HepG2 (cell line): ENCODE results near the gene ELP2. TPM values are rescaled to one million over a fixed set of nuclear protein-coding genes. Genes with fewer than 3 reads are reported as not detected.

ENCODE experiments used
- ATAC-seq: fragments of 200-7000 bp; cut with Tn5 transposase; 3 replicates; pipeline ENCODE4 v1.9.1; 2020; ENCODE audit warnings: mild to moderate bottlenecking, moderate library complexity
- BruUV-seq: library from RNA; stranded (reverse); fragments of 400-500 nt; replicated peaks from 2 replicates; lab custom pipeline; 2021; lab: Mats Ljungman, UMichigan
- CTCF ChIA-PET: fragments of 300-600 bp; formaldehyde crosslinking; extraction: SDS; loops from one replicate; lab custom pipeline; 2021; ENCODE audit warnings: low total read pairs, inconsistent platforms, low intra/inter-chr PET ratio; lab: Yijun Ruan, JAX
- POLR2A ChIA-PET: fragments of 350-600 bp; sonication (Branson Sonifier 250); formaldehyde crosslinking; loops from one replicate; lab custom pipeline; 2020; ENCODE audit warnings: antibody characterized with exemption, inconsistent platforms; lab: Yijun Ruan, JAX
- DNase-seq: peaks from one replicate; pipeline ENCODE4 v3.0.0-alpha.2; 2015; ENCODE audit warnings: low spot score
- FAIRE-seq: peaks from 3 replicates; lab custom pipeline; 2011; peaks lifted over from hg19 to GRCh38; lab: Jason Lieb, UNC
- H2AFZ ChIP-seq: one replicate; pipeline ENCODE4 v1.6.1; 2011; ENCODE audit warnings: low read length, inconsistent platforms
- H3K27ac ChIP-seq: fragments of 300-600 bp; 3 replicates; pipeline ENCODE4 v1.8.0; 2011; ENCODE audit warnings: mixed run types, mild to moderate bottlenecking, mixed read lengths, low read length, inconsistent platforms; ENCODE audit not compliant: insufficient read depth; ENCODE audit errors: extremely low read length
- H3K27me3 ChIP-seq, 2 experiments: fragments of 200-600 bp in 1 of 2; 2 replicates in 1 of 2; 3 replicates in 1 of 2; pipeline versions ENCODE4 v1.6.0 to v1.8.0; 2011; ENCODE audit warnings: low read length in 2 of 2, mild to moderate bottlenecking in 2 of 2, moderate library complexity in 2 of 2, inconsistent platforms in 1 of 2; ENCODE audit not compliant: insufficient read depth in 2 of 2, control insufficient read depth in 1 of 2
- H3K36me3 ChIP-seq, 2 experiments: fragments of 200-600 bp in 1 of 2; replicated peaks in 1 of 2; 2 replicates in 1 of 2; 3 replicates in 1 of 2; pipeline versions ENCODE4 v1.5.1 to v1.8.0; 2011; ENCODE audit warnings: low read length in 2 of 2, inconsistent platforms in 1 of 2; ENCODE audit not compliant: insufficient read depth in 2 of 2, control insufficient read depth in 1 of 2
- H3K4me1 ChIP-seq: 2 replicates; pipeline ENCODE4 v1.5.1; 2012; ENCODE audit warnings: low read length, inconsistent platforms; ENCODE audit not compliant: insufficient read depth
- H3K4me2 ChIP-seq: 2 replicates; pipeline ENCODE4 v1.6.0; 2011; ENCODE audit warnings: low read depth, low read length, inconsistent platforms
- H3K4me3 ChIP-seq, 3 experiments: fragments of 200-600 bp in 1 of 3; sonication (generic), shearing (Covaris generic) in 1 of 3; replicated peaks in 1 of 3; 2 replicates each; pipeline ENCODE4 v1.5.1; 2011 to 2016; ENCODE audit warnings: low read length in 3 of 3, inconsistent platforms in 2 of 3, low read depth in 2 of 3, mild to moderate bottlenecking in 2 of 3, control low read depth in 1 of 3, mixed read lengths in 1 of 3; ENCODE audit not compliant: insufficient read depth in 1 of 3
- H3K79me2 ChIP-seq: one replicate; pipeline ENCODE4 v1.6.1; 2011; ENCODE audit warnings: low read length, inconsistent platforms; ENCODE audit not compliant: insufficient read depth
- H3K9ac ChIP-seq: 2 replicates; pipeline ENCODE4 v1.6.0; 2011; ENCODE audit warnings: mild to moderate bottlenecking, low read depth, low read length, inconsistent platforms; ENCODE audit not compliant: insufficient read depth
- H3K9me3 ChIP-seq: 2 replicates; pipeline ENCODE4 v1.5.1; 2012; ENCODE audit warnings: mild to moderate bottlenecking, low read length
- H4K20me1 ChIP-seq: 2 replicates; pipeline ENCODE4 v1.6.0; 2011; ENCODE audit warnings: inconsistent platforms, mild to moderate bottlenecking, low read length, moderate library complexity; ENCODE audit not compliant: insufficient read depth
- GABPB1 ChIP-seq: IDR thresholded peaks from 2 replicates; pipeline ENCODE4 v1.6.1; 2016; ENCODE audit warnings: mild to moderate bottlenecking, missing genetic modification reagents, moderate library complexity, missing compliant biosample characterization
- GTF2F1 ChIP-seq: fragments of 150-350 bp; IDR thresholded peaks from 2 replicates; pipeline ENCODE4 v1.6.1; 2014; ENCODE audit warnings: low read length
- NFYB ChIP-seq: sonication (generic); formaldehyde crosslinking; IDR thresholded peaks from 2 replicates; pipeline ENCODE4 v1.4.0; 2020; ENCODE audit warnings: missing genetic modification reagents
- RFX5 ChIP-seq: IDR thresholded peaks from 2 replicates; pipeline ENCODE4 v1.6.1; 2011; ENCODE audit warnings: low read depth, low read length, improper control_type of control experiment
- SRF ChIP-seq: IDR thresholded peaks from 2 replicates; pipeline ENCODE4 v1.6.1; 2011; ENCODE audit warnings: mild to moderate bottlenecking, low read depth, low read length, moderate library complexity
- WGBS: methylation state at CpG from one replicate; pipeline ENCODE4 v1.1.6; 2017; ENCODE audit warnings: low lambda C conversion rate; 5-methylcytosine and 5-hydroxymethylcytosine counted together
- in situ Hi-C: cut with HindIII; loops from 2 replicates; pipeline ENCODE4 v1.10.0; 2017; ENCODE audit warnings: low pct_unique_long_range_greater_than_20kb; ENCODE audit not compliant: extremely low pct_ligation_motif_present
- intact Hi-C: fragments of 100-400 bp; cut with micrococcal nuclease; formaldehyde crosslinking; loops from one replicate; pipeline ENCODE4 v1.10.0; 2022; ENCODE audit not compliant: unreplicated experiment
- polyA plus RNA-seq, 8 experiments: library from polyadenylated mRNA; depleted of rRNA in 3 of 8; stranded (reverse) in 7 of 8; unstranded in 1 of 8; fragments of >200 nt; fragmentation: Illumina TruSeq in 4 of 8; extraction: Trizol in 4 of 8; gene quantifications; 2 replicates each; pipeline versions ENCODE4 v1.2.1 to v1.2.3, GENCODE V29; 2011 to 2016; ENCODE audit warnings: low read depth in 4 of 8, missing spikeins in 1 of 8, mixed read lengths in 1 of 8; ENCODE audit not compliant: insufficient read depth in 1 of 8
- total RNA-seq, 5 experiments: library from RNA; depleted of rRNA; stranded (reverse); fragments of >200 nt; fragmentation: Illumina TruSeq; extraction: Trizol; gene quantifications; 2 replicates each; pipeline ENCODE4 v1.2.3, GENCODE V29; 2016; ENCODE audit warnings: low read depth in 1 of 5
- TF ChIP-seq, protein P1 (sequence below): sonication (generic); formaldehyde crosslinking; IDR thresholded peaks from 2 replicates; pipeline ENCODE4 v1.4.0; 2020; ENCODE audit warnings: mild to moderate bottlenecking, missing genetic modification reagents, borderline replicate concordance
- TF ChIP-seq, protein P2 (sequence below): sonication (generic); formaldehyde crosslinking; IDR thresholded peaks from 2 replicates; pipeline ENCODE4 v1.5.1; 2020; ENCODE audit warnings: mild to moderate bottlenecking, missing genetic modification reagents, moderate library complexity

The ELP2 gene
- total and polyA plus RNA-seq, 2 of the 13 experiments (the other 11 are each of a cell fraction or from before 2014, with no cell fraction given), result 98.7 to 100 TPM

DNA sequence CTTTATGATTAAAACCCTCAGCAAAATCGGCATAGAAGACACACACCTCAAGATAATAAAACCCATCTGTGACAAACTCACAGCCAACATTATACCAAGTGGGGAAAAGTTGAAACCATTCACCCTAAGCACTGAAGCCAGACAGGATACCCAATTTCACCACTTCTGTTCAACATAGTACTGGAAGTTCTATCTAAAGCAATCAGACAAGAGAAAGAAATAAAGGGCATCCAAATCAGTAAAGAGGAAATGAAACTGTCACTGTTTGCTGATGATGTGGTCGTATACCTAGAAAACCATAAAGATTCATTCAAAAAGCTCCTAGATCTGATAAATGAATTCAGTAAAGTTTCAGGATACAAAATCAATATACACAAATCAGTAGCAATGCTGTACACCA is 46.0 kb upstream of the ELP2 start (continued):
- TF ChIP-seq, protein P1, sequence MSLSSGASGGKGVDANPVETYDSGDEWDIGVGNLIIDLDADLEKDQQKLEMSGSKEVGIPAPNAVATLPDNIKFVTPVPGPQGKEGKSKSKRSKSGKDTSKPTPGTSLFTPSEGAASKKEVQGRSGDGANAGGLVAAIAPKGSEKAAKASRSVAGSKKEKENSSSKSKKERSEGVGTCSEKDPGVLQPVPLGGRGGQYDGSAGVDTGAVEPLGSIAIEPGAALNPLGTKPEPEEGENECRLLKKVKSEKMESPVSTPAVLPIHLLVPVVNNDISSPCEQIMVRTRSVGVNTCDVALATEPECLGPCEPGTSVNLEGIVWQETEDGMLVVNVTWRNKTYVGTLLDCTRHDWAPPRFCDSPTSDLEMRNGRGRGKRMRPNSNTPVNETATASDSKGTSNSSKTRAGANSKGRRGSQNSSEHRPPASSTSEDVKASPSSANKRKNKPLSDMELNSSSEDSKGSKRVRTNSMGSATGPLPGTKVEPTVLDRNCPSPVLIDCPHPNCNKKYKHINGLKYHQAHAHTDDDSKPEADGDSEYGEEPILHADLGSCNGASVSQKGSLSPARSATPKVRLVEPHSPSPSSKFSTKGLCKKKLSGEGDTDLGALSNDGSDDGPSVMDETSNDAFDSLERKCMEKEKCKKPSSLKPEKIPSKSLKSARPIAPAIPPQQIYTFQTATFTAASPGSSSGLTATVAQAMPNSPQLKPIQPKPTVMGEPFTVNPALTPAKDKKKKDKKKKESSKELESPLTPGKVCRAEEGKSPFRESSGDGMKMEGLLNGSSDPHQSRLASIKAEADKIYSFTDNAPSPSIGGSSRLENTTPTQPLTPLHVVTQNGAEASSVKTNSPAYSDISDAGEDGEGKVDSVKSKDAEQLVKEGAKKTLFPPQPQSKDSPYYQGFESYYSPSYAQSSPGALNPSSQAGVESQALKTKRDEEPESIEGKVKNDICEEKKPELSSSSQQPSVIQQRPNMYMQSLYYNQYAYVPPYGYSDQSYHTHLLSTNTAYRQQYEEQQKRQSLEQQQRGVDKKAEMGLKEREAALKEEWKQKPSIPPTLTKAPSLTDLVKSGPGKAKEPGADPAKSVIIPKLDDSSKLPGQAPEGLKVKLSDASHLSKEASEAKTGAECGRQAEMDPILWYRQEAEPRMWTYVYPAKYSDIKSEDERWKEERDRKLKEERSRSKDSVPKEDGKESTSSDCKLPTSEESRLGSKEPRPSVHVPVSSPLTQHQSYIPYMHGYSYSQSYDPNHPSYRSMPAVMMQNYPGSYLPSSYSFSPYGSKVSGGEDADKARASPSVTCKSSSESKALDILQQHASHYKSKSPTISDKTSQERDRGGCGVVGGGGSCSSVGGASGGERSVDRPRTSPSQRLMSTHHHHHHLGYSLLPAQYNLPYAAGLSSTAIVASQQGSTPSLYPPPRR (CRISPR knock-in tag), result no peak
- TF ChIP-seq RFX5, result no peak
- TF ChIP-seq GTF2F1, result no peak
- no peak for TF ChIP-seq NFYB (CRISPR knock-in tag)

DNA sequence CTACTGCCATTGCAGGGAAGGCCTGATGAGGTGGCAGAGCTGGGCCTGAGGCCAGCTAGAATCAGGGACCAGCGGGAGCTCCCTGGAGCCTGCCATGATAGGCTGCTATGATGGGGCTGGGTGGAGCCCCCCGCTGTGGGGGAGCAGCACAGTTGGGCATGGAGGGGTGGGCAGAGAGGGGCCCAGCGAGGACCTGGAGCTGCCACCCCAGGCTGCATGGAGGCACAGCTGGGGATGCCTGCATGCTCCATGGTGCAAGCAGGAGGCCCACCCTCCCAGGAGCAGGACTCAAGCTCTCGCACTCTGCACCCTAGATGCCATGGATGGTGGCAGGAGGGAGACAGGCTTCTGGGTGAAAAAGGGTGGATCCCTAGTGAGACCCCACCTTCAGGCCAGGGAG is 44.5 kb upstream of the ELP2 start:
- H3K4me1 ChIP-seq, result no peaks in the 10 kb centered on the region
- H3K4me2 ChIP-seq, result no peak overlapping the region
- FAIRE-seq (no peak), ATAC-seq (no peak; the same call in 2 of the 3 replicates), DNase-seq (no peak)
- H3K27ac ChIP-seq, result no peak overlapping the region
- no TSS peak for BruUV-seq
- H3K36me3 ChIP-seq, result no peaks in the 10 kb centered on the region
- ChIA-PET POLR2A (interaction anchor here (1.3 kb wide), 1 partner anchor 18 kb away, joined by 6 read pairs; the partner anchor contains the start of gene RPRD1A), CTCF (no interaction called here)
- H4K20me1 ChIP-seq, result no peaks in the 10 kb centered on the region
- H3K9ac ChIP-seq, result no peak overlapping the region
- intact Hi-C loops (no loop called here), in situ Hi-C loops (no loop called here)
- H2AFZ ChIP-seq, result no peak overlapping the region
- peaks cover 0 to 1% of the 10 kb centered on the region in 2 experiments; a peak in 1 of 5 replicates for H3K27me3 ChIP-seq
- no peak overlapping the region for H3K4me3 ChIP-seq
- no peak for TF ChIP-seq SRF
- no peak for TF ChIP-seq GABPB1 (CRISPR knock-in tag)
- TF ChIP-seq, protein P2, sequence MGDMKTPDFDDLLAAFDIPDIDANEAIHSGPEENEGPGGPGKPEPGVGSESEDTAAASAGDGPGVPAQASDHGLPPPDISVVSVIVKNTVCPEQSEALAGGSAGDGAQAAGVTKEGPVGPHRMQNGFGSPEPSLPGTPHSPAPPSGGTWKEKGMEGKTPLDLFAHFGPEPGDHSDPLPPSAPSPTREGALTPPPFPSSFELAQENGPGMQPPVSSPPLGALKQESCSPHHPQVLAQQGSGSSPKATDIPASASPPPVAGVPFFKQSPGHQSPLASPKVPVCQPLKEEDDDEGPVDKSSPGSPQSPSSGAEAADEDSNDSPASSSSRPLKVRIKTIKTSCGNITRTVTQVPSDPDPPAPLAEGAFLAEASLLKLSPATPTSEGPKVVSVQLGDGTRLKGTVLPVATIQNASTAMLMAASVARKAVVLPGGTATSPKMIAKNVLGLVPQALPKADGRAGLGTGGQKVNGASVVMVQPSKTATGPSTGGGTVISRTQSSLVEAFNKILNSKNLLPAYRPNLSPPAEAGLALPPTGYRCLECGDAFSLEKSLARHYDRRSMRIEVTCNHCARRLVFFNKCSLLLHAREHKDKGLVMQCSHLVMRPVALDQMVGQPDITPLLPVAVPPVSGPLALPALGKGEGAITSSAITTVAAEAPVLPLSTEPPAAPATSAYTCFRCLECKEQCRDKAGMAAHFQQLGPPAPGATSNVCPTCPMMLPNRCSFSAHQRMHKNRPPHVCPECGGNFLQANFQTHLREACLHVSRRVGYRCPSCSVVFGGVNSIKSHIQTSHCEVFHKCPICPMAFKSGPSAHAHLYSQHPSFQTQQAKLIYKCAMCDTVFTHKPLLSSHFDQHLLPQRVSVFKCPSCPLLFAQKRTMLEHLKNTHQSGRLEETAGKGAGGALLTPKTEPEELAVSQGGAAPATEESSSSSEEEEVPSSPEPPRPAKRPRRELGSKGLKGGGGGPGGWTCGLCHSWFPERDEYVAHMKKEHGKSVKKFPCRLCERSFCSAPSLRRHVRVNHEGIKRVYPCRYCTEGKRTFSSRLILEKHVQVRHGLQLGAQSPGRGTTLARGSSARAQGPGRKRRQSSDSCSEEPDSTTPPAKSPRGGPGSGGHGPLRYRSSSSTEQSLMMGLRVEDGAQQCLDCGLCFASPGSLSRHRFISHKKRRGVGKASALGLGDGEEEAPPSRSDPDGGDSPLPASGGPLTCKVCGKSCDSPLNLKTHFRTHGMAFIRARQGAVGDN (CRISPR knock-in tag), result peak; percentile 12; the same call in 1 of the 2 replicates
- peaks cover 10% of the 10 kb centered on the region; the same call in 1 of the 2 replicates for H3K9me3 ChIP-seq
- no peaks in the 10 kb centered on the region for H3K79me2 ChIP-seq
- no CpG with 5 or more reads among the region's 4 CpGs for WGBS
